PC-9 (cell line): ENCODE data around the gene SPATA3. TPM values are rescaled to one million over a fixed set of nuclear protein-coding genes. Genes with fewer than 3 reads are reported as not detected.

ENCODE experiments used
- BruUV-seq: library from RNA; stranded (reverse); fragments of 400-500 nt; replicated peaks from 2 replicates; lab custom pipeline; 2021; lab: Mats Ljungman, UMichigan
- CTCF ChIA-PET: fragments of 300-600 bp; sonication (Branson Sonifier 250); formaldehyde crosslinking; loops from one replicate; lab custom pipeline; 2022; ENCODE audit warnings: antibody characterized with exemption; lab: Charles Lee
- POLR2A ChIA-PET: fragments of 300-600 bp; sonication (Branson Sonifier 250); formaldehyde crosslinking; loops from one replicate; lab custom pipeline; 2022; ENCODE audit warnings: antibody characterized with exemption; ENCODE audit not compliant: unreplicated experiment; lab: Charles Lee
- DNase-seq, 2 experiments: peaks; one replicate each; pipeline versions ENCODE4 v3.0.0 to v3.0.0-alpha.2; 2015 to 2022; ENCODE audit warnings: mixed read lengths in 1 of 2
- H2AFZ ChIP-seq: fragments of 200-600 bp; sonication (generic); 2 replicates; pipeline ENCODE4 v1.8.1; 2017; ENCODE audit warnings: antibody characterized with exemption
- H3F3A ChIP-seq: fragments of 200-600 bp; sonication (generic); 2 replicates; pipeline ENCODE4 v1.8.1; 2017; ENCODE audit warnings: antibody characterized with exemption, mild to moderate bottlenecking, low read depth; ENCODE audit not compliant: insufficient read depth
- H3K27ac ChIP-seq: fragments of 200-600 bp; sonication (generic); 2 replicates; pipeline ENCODE4 v1.6.1; 2016; ENCODE audit warnings: mixed run types
- H3K27me3 ChIP-seq: fragments of 200-600 bp; sonication (generic); 2 replicates; pipeline ENCODE4 v1.6.1; 2016; ENCODE audit warnings: low read depth, mixed run types; ENCODE audit not compliant: insufficient read depth
- H3K36me3 ChIP-seq: fragments of 200-600 bp; sonication (generic); 2 replicates; pipeline ENCODE4 v1.6.1; 2016; ENCODE audit warnings: low read depth, mixed run types
- H3K4me1 ChIP-seq: fragments of 200-600 bp; sonication (generic); replicated peaks from 2 replicates; pipeline ENCODE4 v1.6.1; 2016; ENCODE audit warnings: mixed run types; ENCODE audit not compliant: insufficient read depth
- H3K4me2 ChIP-seq: fragments of 200-600 bp; sonication (generic); 2 replicates; pipeline ENCODE4 v1.6.1; 2017; ENCODE audit warnings: mixed run types
- H3K4me3 ChIP-seq: fragments of 200-600 bp; sonication (generic); 2 replicates; pipeline ENCODE4 v1.6.1; 2016; ENCODE audit warnings: mixed run types
- H3K79me2 ChIP-seq: fragments of 200-600 bp; sonication (generic); 2 replicates; pipeline ENCODE4 v1.6.1; 2017; ENCODE audit warnings: low read depth, mixed run types
- H3K9me2 ChIP-seq: fragments of 200-600 bp; sonication (generic); 2 replicates; pipeline ENCODE4 v1.8.1; 2017; ENCODE audit warnings: mild to moderate bottlenecking; ENCODE audit not compliant: insufficient read depth
- H3K9me3 ChIP-seq: fragments of 200-600 bp; sonication (generic); 2 replicates; pipeline ENCODE4 v1.8.1; 2016; ENCODE audit warnings: low read depth; ENCODE audit not compliant: insufficient read depth
- H4K20me1 ChIP-seq: fragments of 200-600 bp; sonication (generic); 2 replicates; pipeline ENCODE4 v1.8.1; 2017; ENCODE audit not compliant: insufficient read depth
- EZH2 ChIP-seq: fragments of 200-600 bp; sonication (generic); IDR thresholded peaks from 2 replicates; pipeline ENCODE4 v1.8.0; 2017; ENCODE audit warnings: antibody characterized with exemption, low read depth
- intact Hi-C: fragments of 100-400 bp; cut with micrococcal nuclease; formaldehyde crosslinking; loops from one replicate; pipeline ENCODE4 v1.10.0; 2022; ENCODE audit not compliant: unreplicated experiment
- total RNA-seq: library from RNA; stranded (reverse); gene quantifications from 2 replicates; pipeline ENCODE4 v1.2.3, GENCODE V29; 2021
- TF ChIP-seq, protein P1 (sequence below): fragments of 200-600 bp; sonication (generic); conservative IDR thresholded peaks from 2 replicates; pipeline ENCODE4 v1.6.1; 2017; ENCODE audit warnings: mixed run types, antibody characterized with exemption, mild to moderate bottlenecking, moderate library complexity

SPATA3 gene
- total RNA-seq, 1 experiment from 2014 or later = not detected

DNA sequence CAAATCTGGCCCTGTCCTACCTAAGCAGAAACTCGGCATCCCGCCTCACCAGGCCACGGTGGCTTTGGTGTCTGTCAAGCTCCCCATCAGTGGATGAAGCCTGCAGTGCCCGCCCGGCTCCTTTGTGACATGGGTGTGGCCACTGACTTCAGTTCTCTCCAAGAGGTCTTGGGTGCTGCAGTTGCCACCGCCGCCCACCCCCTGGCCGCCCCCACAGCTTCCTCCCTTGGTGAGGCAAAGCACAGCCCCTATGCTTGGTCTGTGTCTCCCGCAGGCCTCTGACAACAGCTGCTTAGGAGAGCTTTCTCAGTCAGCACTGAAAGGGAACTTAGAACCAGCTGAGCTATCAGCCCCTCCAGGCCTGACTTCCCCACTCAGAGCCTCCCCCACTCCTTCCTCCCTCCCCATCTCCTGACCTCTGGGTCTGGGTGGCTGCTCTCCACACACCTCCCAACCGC lies 48.0 kb upstream of the SPATA3 start:
- BruUV-seq = no TSS peak
- no peaks in the 10 kb centered on the region for H4K20me1 ChIP-seq
- intact Hi-C loops = no loop called here
- H3K4me1 ChIP-seq = no peaks in the 10 kb centered on the region
- H3F3A ChIP-seq = no peaks in the 10 kb centered on the region
- no peak overlapping the region for H3K4me3 ChIP-seq
- TF ChIP-seq, protein P1, sequence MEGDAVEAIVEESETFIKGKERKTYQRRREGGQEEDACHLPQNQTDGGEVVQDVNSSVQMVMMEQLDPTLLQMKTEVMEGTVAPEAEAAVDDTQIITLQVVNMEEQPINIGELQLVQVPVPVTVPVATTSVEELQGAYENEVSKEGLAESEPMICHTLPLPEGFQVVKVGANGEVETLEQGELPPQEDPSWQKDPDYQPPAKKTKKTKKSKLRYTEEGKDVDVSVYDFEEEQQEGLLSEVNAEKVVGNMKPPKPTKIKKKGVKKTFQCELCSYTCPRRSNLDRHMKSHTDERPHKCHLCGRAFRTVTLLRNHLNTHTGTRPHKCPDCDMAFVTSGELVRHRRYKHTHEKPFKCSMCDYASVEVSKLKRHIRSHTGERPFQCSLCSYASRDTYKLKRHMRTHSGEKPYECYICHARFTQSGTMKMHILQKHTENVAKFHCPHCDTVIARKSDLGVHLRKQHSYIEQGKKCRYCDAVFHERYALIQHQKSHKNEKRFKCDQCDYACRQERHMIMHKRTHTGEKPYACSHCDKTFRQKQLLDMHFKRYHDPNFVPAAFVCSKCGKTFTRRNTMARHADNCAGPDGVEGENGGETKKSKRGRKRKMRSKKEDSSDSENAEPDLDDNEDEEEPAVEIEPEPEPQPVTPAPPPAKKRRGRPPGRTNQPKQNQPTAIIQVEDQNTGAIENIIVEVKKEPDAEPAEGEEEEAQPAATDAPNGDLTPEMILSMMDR = no peak
- TF ChIP-seq EZH2 = no peak
- no peak overlapping the region for H3K27ac ChIP-seq
- H3K9me2 ChIP-seq = no peaks in the 10 kb centered on the region
- no peak for DNase-seq
- H3K27me3 ChIP-seq = peaks cover 12% of the 10 kb centered on the region; the same call in 1 of the 2 replicates
- no peaks in the 10 kb centered on the region for H3K36me3 ChIP-seq
- H2AFZ ChIP-seq = no peak overlapping the region
- POLR2A ChIA-PET = no interaction called here
- H3K79me2 ChIP-seq = no peaks in the 10 kb centered on the region
- CTCF ChIA-PET = no interaction called here
- H3K4me2 ChIP-seq = no peak overlapping the region
- no peaks in the 10 kb centered on the region for H3K9me3 ChIP-seq

DNA sequence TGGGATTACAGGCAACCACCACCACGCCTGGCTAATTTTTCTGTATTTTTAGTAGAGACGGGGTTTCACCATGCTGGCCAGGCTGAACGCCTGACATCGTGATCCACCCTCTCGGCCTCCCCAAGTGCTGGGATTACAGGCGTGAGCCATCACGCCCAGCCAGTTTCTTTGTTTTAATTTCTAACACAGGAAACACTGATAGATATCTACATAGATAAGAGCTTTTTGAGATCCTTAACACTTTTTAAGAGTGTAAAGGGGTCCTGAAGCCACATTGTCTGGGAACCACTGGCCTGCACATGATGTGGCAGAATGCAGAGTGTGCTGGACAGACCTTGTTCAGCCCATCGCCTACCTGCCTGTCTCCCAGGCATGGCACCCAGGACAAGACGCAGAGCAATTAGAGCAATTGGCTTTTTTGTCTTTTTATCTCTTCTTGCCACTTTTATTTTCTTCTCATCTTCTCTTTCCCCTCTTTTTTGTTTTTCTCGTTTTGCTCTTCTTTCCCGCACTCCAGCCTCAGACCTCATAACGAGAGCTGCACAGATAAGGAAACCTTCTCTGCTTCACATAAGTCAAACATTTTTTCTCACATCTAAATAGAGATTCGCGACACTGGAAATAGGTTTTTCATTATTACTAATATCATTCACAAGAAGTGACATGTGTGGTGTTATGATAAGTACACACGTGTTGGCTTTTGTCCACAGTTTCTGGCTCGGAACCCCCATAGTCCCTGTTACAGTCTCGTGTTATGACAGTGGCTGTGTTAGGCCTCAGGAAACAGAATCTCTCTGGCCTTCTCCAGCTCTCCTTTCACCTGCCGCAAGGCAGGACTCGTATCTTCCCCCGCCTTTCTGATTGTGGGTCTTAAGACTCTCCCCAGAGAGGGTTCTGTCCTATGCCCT lies 45.7 kb upstream of the SPATA3 start:
- intact Hi-C loops = no loop called here
- H3K36me3 ChIP-seq = no peaks in the 10 kb centered on the region
- H3K4me1 ChIP-seq = no peaks in the 10 kb centered on the region
- no peaks in the 10 kb centered on the region for H3K9me3 ChIP-seq
- BruUV-seq = no TSS peak
- ChIA-PET POLR2A (no interaction called here), CTCF (interaction anchor here (0.6 kb wide), 1 partner anchor 1236 kb away, joined by 4 read pairs; no protein-coding TSS in a partner anchor)
- no peaks in the 10 kb centered on the region for H3F3A ChIP-seq
- H3K4me3 ChIP-seq = no peak overlapping the region
- DNase-seq = no peak
- peaks cover 7% of the 10 kb centered on the region for H3K27me3 ChIP-seq
- no peaks in the 10 kb centered on the region for H3K79me2 ChIP-seq
- no peak overlapping the region for H3K4me2 ChIP-seq
- no peak overlapping the region for H2AFZ ChIP-seq
- H3K9me2 ChIP-seq = no peaks in the 10 kb centered on the region
- TF ChIP-seq, protein P1 = no peak
- no peak for TF ChIP-seq EZH2
- no peaks in the 10 kb centered on the region for H4K20me1 ChIP-seq
- no peak overlapping the region for H3K27ac ChIP-seq

DNA sequence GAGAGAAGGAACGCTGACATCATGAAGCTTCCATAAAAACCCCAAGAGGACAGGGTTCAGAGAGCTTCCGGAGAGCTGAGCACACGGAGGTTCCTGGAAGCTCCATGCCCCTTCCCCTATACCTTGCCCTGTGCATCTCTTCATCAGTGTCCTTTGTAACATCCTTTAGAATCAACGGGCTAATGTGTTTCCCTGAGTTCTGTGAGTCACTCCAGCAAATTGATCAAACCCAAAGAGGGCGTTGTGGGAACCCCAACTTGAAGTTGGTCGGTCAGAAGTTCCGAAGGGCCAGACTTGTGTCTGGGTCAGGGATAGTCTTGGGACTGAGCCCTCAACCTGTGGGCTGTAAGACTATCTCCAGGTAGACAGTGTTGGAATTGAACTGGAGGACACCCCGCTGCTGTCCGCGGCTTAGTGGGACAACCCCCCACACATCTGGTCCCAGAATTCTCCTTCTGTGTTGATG lies 45.0 kb upstream of the SPATA3 start:
- intact Hi-C loops = no loop called here
- Histone ChIP-seq H3K4me1 (no peaks in the 10 kb centered on the region), H3K4me2 (no peak overlapping the region), H3F3A (no peaks in the 10 kb centered on the region), H3K27me3 (peaks cover 13% of the 10 kb centered on the region), H3K9me2 (no peaks in the 10 kb centered on the region), H3K27ac (no peak overlapping the region), H3K36me3 (no peaks in the 10 kb centered on the region), H4K20me1 (no peaks in the 10 kb centered on the region), H3K4me3 (no peak overlapping the region), H3K79me2 (no peaks in the 10 kb centered on the region), H3K9me3 (no peaks in the 10 kb centered on the region), H2AFZ (no peak overlapping the region)
- BruUV-seq = no TSS peak
- no peak for TF ChIP-seq EZH2
- TF ChIP-seq, protein P1 = no peak
- DNase-seq = no peak
- CTCF ChIA-PET = no interaction called here
- POLR2A ChIA-PET = no interaction called here
